Hepatocyte (in vitro differentiated cells): ENCODE measurements around the gene MRFAP1L1. TPM values are rescaled to one million over a fixed set of nuclear protein-coding genes. Genes with fewer than 3 reads are reported as not detected.

Experiments used
- DNase-seq: peaks from one replicate; pipeline ENCODE4 v3.0.0-alpha.2; 2016; ENCODE audit warnings: low spot score
- H2AFZ ChIP-seq: fragments of 200-600 bp; sonication (generic); 2 replicates; pipeline ENCODE4 v1.6.0; 2016; ENCODE audit warnings: antibody characterized with exemption, mild to moderate bottlenecking
- H3K27ac ChIP-seq: fragments of 200-600 bp; sonication (generic); 2 replicates; pipeline ENCODE4 v1.5.1; 2016; ENCODE audit warnings: mild to moderate bottlenecking
- H3K27me3 ChIP-seq: fragments of 200-600 bp; sonication (generic); 2 replicates; pipeline ENCODE4 v1.6.1; 2016
- H3K36me3 ChIP-seq: fragments of 200-600 bp; sonication (generic); replicated peaks from 2 replicates; pipeline ENCODE4 v1.5.1; 2016; ENCODE audit warnings: low read depth; ENCODE audit not compliant: insufficient read depth
- H3K4me1 ChIP-seq: fragments of 200-600 bp; sonication (generic); 2 replicates; pipeline ENCODE4 v1.5.1; 2016; ENCODE audit warnings: mild to moderate bottlenecking, moderate library complexity; ENCODE audit not compliant: insufficient read depth
- H3K4me2 ChIP-seq: fragments of 200-600 bp; sonication (generic); 2 replicates; pipeline ENCODE4 v1.6.0; 2016
- H3K4me3 ChIP-seq: fragments of 200-600 bp; sonication (generic); 2 replicates; pipeline ENCODE4 v1.5.1; 2016; ENCODE audit warnings: mild to moderate bottlenecking
- H3K79me2 ChIP-seq: fragments of 200-600 bp; sonication (generic); 2 replicates; pipeline ENCODE4 v1.6.0; 2017; ENCODE audit warnings: mild to moderate bottlenecking
- H3K9me2 ChIP-seq: fragments of 200-600 bp; sonication (generic); replicated peaks from 2 replicates; pipeline ENCODE4 v1.6.0; 2017; ENCODE audit warnings: mild to moderate bottlenecking; ENCODE audit not compliant: insufficient read depth
- H3K9me3 ChIP-seq: fragments of 200-600 bp; sonication (generic); 2 replicates; pipeline ENCODE4 v1.5.1; 2016; ENCODE audit warnings: low read depth, mild to moderate bottlenecking
- H4K20me1 ChIP-seq: fragments of 200-600 bp; sonication (generic); 2 replicates; pipeline ENCODE4 v1.6.0; 2016; ENCODE audit warnings: mild to moderate bottlenecking; ENCODE audit not compliant: insufficient read depth, poor library complexity, severe bottlenecking
- CTCF ChIP-seq: fragments of 200-600 bp; sonication (generic); IDR thresholded peaks from 2 replicates; pipeline ENCODE4 v1.5.1; 2016; ENCODE audit warnings: antibody characterized with exemption, mild to moderate bottlenecking; ENCODE audit not compliant: poor library complexity
- EZH2 ChIP-seq: fragments of 200-600 bp; sonication (generic); IDR thresholded peaks from 2 replicates; pipeline ENCODE4 v1.6.1; 2016; ENCODE audit warnings: antibody characterized with exemption, mild to moderate bottlenecking, borderline replicate concordance
- EZH2phosphoT487 ChIP-seq: fragments of 200-600 bp; sonication (generic); IDR thresholded peaks from one replicate; pipeline ENCODE4 v1.6.1; 2018; ENCODE audit warnings: antibody characterized with exemption, mild to moderate bottlenecking, low read depth, moderate library complexity; ENCODE audit not compliant: unreplicated experiment, severe bottlenecking
- WGBS: methylation state at CpG from one replicate; pipeline ENCODE4 v1.1.6; 2016; ENCODE audit warnings: low lambda C conversion rate; ENCODE audit errors: missing lambda C conversion rate; 5-methylcytosine and 5-hydroxymethylcytosine counted together
- polyA plus RNA-seq: library from polyadenylated mRNA; unstranded; fragments of >200 nt; fragmentation: Nextera tagmentation; extraction: Ambion mirVana; gene quantifications from 2 replicates; pipeline ENCODE4 v1.2.1, GENCODE V29; 2016
- total RNA-seq: library from RNA; depleted of rRNA; stranded (reverse); fragments of >200 nt; gene quantifications from 2 replicates; pipeline ENCODE4 v1.2.3, GENCODE V29; 2014

The MRFAP1L1 gene
- total and polyA plus RNA-seq, 2 experiments from 2014 or later = 60.8 to 84.9 TPM

GRCh38 chr4:6682862-6683590 lies 26.6 kb downstream of the MRFAP1L1 start:
- Histone ChIP-seq H3K36me3 (no peaks in the 10 kb centered on the region), H3K4me1 (peaks cover 4% of the 10 kb centered on the region), H3K9me2 (no peaks in the 10 kb centered on the region), H4K20me1 (no peaks in the 10 kb centered on the region), H3K4me2 (no peak overlapping the region), H3K27me3 (no peaks in the 10 kb centered on the region), H3K9me3 (no peaks in the 10 kb centered on the region), H3K4me3 (no peak overlapping the region), H3K27ac (no peak overlapping the region), H2AFZ (no peak overlapping the region), H3K79me2 (peaks cover 5% of the 10 kb centered on the region)
- TF ChIP-seq CTCF = no peak
- no peak for TF ChIP-seq EZH2phosphoT487
- TF ChIP-seq EZH2 = no peak
- WGBS = 86% methylated on average over 11 of the region's 11 CpGs
- DNase-seq = no peak

GRCh38 chr4:6681191-6681590 lies 28.5 kb downstream of the MRFAP1L1 start:
- Histone ChIP-seq H4K20me1 (no peaks in the 10 kb centered on the region), H3K27me3 (no peaks in the 10 kb centered on the region), H3K9me3 (no peaks in the 10 kb centered on the region), H3K9me2 (no peaks in the 10 kb centered on the region), H3K4me2 (no peak overlapping the region), H3K36me3 (no peaks in the 10 kb centered on the region), H3K4me1 (peaks cover under 1% of the 10 kb centered on the region), H3K79me2 (peaks cover 7% of the 10 kb centered on the region), H3K27ac (no peak overlapping the region), H2AFZ (no peak overlapping the region), H3K4me3 (no peak overlapping the region)
- DNase-seq = no peak
- TF ChIP-seq CTCF (no peak), EZH2 (no peak), EZH2phosphoT487 (no peak)
- WGBS = 91% methylated on average over 9 of the region's 9 CpGs

GRCh38 chr4:6680372-6681034 lies 29.2 kb downstream of the MRFAP1L1 start:
- no peak overlapping the region for H2AFZ ChIP-seq
- peaks cover 14% of the 10 kb centered on the region for H3K79me2 ChIP-seq
- H3K4me3 ChIP-seq = no peak overlapping the region
- 92% methylated on average over 10 of the region's 10 CpGs for WGBS
- no peaks in the 10 kb centered on the region for H3K9me2 ChIP-seq
- H3K4me1 ChIP-seq = peaks cover 7% of the 10 kb centered on the region
- H4K20me1 ChIP-seq = no peaks in the 10 kb centered on the region
- H3K36me3 ChIP-seq = no peaks in the 10 kb centered on the region
- TF ChIP-seq CTCF = no peak
- no peak for TF ChIP-seq EZH2phosphoT487
- no peak for TF ChIP-seq EZH2
- no peak overlapping the region for H3K4me2 ChIP-seq
- no peaks in the 10 kb centered on the region for H3K9me3 ChIP-seq
- H3K27ac ChIP-seq = no peak overlapping the region
- H3K27me3 ChIP-seq = no peaks in the 10 kb centered on the region
- DNase-seq = no peak
